NCI-H226 (cell line): ENCODE data around the gene PMEPA1.

Experiments
- DNase-seq: peaks from one replicate; pipeline ENCODE4 v3.0.0-alpha.2; 2015

PMEPA1 gene

GRCh38 chr20:57708694-57709673, 831 bp downstream of the PMEPA1 start:
- DNase-seq, result no peak

GRCh38 chr20:57707849-57708693, 1.7 kb downstream of the PMEPA1 start:
- DNase-seq, result no peak

GRCh38 chr20:57707320-57707719, 2.5 kb downstream of the PMEPA1 start:
- DNase-seq, result no peak

DNA sequence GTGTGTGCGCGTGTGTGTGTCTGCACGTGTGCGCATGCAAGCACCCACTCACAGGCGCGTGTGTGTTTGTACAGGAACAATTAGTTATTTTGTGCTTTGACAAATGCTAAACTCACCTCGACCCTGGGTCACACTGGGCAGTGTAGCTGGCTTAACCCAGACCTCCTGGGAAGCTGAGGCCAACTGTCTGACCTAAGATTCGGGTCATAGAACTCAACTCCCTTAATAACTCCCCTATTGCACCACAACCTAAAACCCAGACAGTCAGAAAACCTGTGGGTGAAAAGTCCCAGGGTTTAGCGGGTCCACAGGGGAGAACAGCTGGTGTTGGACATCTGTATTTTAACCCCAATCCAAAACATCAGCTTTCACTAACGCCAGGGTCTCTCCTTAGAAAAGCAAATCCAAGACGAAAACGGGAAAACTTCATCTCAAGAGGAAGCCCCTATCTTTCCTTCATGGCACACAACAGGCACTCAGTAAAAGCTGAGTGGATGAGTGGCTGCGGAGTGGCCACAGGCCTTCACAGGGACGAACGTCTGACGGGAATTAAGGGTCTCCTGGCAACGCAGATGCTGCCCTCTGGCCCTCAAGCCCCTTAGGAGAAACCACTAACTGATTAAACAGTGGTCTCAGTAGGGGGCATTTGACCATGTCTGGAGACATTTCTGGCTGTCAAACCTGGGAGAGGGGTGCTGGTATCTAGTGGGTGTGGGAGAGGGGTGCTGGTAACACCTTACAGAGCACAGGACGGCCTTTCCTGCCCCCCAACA, 4.5 kb downstream of the PMEPA1 start:
- DNase-seq, result no peak

DNA sequence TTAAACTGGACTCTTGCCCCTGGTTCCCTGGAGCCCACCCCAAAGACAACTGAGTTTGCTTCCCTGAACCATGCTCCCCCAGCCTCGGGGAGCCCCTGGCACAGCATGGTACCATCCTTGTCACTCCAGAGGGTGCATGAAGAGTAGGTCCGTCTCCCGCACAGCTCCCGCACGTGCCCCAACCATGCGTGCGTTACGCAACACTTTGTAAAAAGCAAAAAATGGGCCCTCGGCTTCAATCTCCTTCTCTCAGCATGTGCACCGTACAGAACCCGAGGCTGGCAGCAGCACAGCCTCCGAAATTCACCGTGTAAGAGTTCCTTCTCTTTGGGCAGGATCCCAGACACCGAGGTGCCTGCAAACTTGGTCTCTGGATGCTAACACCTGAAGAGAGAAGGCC, 5.6 kb downstream of the PMEPA1 start:
- DNase-seq, result no peak

DNA sequence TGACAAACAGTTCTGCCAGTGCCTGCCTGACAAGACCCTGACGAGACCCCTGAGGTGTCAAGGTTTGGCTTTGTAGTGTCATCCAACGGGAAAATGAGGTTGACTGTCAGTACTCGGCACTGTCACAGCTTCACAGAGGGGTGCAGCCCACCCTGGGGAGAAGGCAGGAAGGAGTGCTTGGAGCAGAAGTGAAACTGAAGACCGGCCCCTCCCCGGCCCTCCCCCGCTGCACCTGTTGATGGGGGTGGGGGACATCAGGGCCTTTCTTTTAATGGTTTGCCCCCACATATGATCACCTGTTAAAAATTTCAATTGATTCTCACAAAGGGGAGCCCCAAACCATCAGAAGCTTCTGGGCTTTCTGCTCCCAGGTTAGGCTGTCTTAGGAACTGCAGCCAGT, 6.8 kb downstream of the PMEPA1 start:
- DNase-seq, result no peak

- no peak for DNase-seq
These were observed 7.3 kb downstream of the PMEPA1 start for GRCh38 chr20:57702521-57702920.

DNA sequence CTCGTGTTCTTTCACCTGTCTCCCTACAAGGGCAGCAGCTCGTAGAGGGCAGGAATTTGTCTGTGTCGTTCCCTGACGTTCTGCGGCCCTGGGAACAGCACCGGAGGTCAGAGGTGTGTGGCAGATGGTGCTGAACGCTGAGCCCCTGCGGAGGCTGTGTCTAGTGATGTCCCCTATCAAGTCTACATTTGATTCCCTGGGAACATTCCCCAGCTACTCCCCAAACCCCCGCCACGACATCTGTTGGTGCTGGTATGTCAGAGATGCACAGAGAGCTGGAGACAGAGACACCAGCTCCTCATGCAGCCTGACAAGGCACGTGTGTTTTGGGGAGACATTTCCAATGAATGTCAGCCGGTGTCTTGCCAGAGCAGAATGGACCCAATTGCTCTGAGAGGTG, 7.7 kb downstream of the PMEPA1 start:
- no peak for DNase-seq

DNA sequence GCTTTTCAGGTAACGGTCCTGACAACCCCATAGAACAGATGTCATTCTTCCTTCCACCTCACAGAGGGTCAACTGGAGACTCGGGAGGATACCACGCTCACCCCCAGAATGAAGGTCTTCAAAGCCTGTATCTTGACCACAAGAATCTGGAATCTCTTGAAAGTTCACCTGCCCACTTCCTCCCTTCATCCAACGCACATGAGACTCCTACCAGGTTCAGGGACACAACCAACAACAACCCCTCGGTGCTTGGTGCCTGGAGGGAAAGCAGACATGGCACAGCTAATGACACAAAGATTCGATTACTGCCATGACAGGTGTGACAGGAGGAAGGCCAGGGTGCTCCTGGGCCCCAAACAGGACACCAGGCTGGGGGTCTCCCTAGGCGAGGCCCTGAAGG, 8.2 kb downstream of the PMEPA1 start:
- DNase-seq, result no peak

GRCh38 chr20:57701090-57701489, 8.7 kb downstream of the PMEPA1 start:
- DNase-seq, result no peak

DNA sequence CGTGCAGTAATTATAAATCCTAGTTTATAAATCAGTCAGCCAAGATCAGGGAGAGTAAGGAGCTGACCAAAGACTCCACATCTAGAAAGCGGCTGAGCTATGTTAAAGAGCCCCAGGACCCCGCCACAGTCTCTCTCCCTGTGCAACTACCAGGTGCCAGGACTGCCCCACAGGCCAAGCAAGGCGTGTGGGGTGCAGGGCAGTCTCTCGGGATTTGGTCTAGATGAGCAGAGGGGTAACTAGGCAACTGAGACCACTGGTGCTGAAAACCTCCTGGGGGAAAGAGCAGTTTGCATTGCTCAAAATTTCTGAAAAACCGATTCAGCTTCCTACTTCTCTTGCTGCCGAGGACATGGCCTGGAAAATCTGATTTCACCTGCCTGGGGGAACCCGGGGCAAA, 10.4 kb downstream of the PMEPA1 start:
- DNase-seq, result no peak

DNA sequence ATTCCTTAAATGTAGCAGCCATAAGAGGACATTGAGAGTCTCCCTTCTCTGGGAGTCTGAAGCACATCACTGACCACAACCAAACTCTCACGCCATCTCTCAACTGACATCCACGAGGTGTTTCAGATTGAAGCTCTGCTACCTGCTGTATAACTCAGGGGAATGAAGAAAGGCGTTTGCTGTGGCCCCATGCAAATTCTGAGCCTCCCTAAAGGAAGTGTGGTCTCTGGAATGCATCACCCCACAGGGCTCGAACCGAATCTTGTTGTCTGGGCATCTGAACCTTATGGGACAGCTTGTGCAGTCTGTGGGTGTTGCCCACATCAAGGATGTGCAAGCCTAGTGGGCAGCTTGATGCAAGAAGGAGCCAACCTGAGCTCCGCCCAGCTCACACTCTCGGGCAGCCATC, 10.9 kb downstream of the PMEPA1 start:
- DNase-seq, result peak; percentile 61

- DNase-seq, result peak; percentile 98
These were observed 11.5 kb downstream of the PMEPA1 start for GRCh38 chr20:57698116-57698866.

- no peak for DNase-seq
These were observed 12.3 kb downstream of the PMEPA1 start for GRCh38 chr20:57697543-57697942.

DNA sequence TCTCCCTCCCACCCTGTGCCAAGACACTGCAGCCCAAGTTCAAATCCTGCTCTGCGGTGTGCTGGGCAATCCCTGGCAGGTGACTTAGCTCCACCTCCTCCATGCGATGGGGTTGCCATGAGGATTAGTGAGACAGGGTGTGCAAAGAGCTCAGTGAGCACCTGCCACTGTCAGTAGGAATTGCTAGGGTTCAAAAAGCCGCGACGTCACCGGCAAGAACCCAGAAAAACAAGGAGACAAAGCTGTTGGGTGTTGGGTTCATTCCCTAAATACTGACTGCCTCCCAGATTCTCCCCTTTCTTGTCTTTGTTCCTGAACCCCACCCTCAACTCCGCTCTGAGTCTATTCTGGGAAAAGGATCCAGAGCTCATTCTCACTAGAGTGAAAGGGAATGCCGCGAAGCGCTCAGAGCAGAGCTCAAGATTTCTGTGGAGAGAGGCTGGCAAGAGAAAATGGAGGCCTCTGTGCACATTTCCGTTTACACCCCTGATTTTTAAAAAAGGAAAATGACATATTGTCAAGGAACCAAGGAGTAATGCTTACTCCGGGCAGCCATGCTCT, 13.3 kb downstream of the PMEPA1 start:
- DNase-seq, result no peak

GRCh38 chr20:57695940-57696339, 13.9 kb downstream of the PMEPA1 start:
- DNase-seq, result no peak

GRCh38 chr20:57695012-57695411, 14.8 kb downstream of the PMEPA1 start:
- DNase-seq, result peak; percentile 43

GRCh38 chr20:57694481-57694880, 15.3 kb downstream of the PMEPA1 start:
- DNase-seq, result no peak

DNA sequence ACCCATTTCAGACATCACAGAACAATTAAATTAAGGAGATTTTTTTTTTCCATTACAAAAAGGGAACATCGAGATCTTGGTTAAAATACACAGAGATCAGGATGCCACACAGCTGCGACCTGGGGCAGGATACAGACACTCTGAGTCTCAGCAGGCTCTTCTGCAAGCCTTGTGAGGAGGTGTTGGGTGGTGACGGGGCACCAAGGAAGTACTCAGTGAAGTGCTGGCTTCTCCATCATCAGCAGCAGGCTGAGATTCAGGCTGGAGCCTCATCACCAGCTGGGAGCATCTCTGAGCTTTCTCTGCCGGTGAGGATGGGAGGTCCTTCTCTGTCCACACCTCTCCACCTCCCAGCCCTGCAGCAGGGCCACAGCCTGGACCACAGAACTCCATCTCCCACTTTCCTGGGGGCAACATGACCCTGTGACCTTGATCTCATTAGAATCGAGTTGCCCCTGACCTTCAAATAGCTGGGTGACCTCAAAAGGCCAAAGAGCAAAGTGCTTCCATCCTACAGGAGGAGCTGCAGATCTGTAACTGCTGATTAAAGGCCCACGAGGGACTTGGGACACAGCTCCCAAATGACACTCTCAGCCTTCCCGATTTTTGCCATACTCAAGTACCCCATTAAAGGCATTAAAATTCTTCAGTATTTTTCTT, 16.0 kb downstream of the PMEPA1 start:
- no peak for DNase-seq

GRCh38 chr20:57693002-57693582, 16.7 kb downstream of the PMEPA1 start:
- DNase-seq, result peak; percentile 83

DNA sequence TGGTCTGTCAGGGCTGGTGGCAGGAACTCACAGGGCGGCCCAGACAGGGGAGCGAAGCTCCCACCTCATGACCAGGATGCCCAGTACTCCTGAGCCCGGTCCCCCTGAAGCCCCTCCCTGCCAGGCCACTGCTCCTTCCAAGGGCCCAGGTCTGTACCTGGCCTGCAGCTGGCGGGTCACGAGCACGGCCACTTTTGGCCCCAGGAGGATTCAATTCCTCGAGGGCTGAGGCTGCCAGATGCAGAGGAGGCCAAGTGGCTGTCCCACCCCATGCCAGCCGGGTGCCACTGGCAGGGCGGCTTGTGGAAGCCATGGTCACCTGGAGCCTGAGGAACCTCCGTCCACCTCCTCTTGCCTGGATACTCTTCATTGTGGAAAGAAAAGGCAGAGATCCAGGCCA, 17.4 kb downstream of the PMEPA1 start:
- DNase-seq, result no peak
